Cardiac muscle cell (in vitro differentiated cells and primary cell): Measurements from ENCODE around the gene DLG1. TPM values are rescaled to one million over a fixed set of nuclear protein-coding genes. Genes with fewer than 3 reads are reported as not detected.

Experiments used
- DNase-seq, 2 donors: peaks; one replicate each; pipeline versions ENCODE4 v3.0.0 to v3.0.0-alpha.2; 2010 to 2017; ENCODE audit warnings: low read depth in 1 of 2, low spot score in 1 of 2
- H3K27ac ChIP-seq: fragments of 200-600 bp; sonication (generic); 2 replicates; pipeline ENCODE4 v1.5.1; 2016
- H3K27me3 ChIP-seq: fragments of 200-600 bp; sonication (generic); 2 replicates; pipeline ENCODE4 v1.6.0; 2016; ENCODE audit warnings: control low read depth
- H3K36me3 ChIP-seq: fragments of 200-600 bp; sonication (generic); 2 replicates; pipeline ENCODE4 v1.5.1; 2016; ENCODE audit warnings: control low read depth
- H3K4me1 ChIP-seq: fragments of 200-600 bp; sonication (generic); 2 replicates; pipeline ENCODE4 v1.8.1; 2017; ENCODE audit warnings: low read depth, mild to moderate bottlenecking, mixed run types
- H3K4me3 ChIP-seq: fragments of 200-600 bp; sonication (generic); 2 replicates; pipeline ENCODE4 v1.5.1; 2016; ENCODE audit warnings: mild to moderate bottlenecking
- H3K9me3 ChIP-seq: fragments of 200-600 bp; sonication (generic); 2 replicates; pipeline ENCODE4 v1.5.1; 2017; ENCODE audit warnings: low read depth, mild to moderate bottlenecking, control low read depth
- CTCF ChIP-seq: IDR thresholded peaks from 2 replicates; pipeline ENCODE4 v1.5.1; 2012; ENCODE audit warnings: low read depth, mild to moderate bottlenecking, low read length
- polyA plus RNA-seq: library from polyadenylated mRNA; unstranded; fragments of >200 nt; fragmentation: Nextera tagmentation; extraction: Ambion mirVana; gene quantifications from 2 replicates; pipeline ENCODE4 v1.2.1, GENCODE V29; 2016
- total RNA-seq: library from RNA; depleted of rRNA; stranded (reverse); fragments of >200 nt; gene quantifications from 2 replicates; pipeline ENCODE4 v1.2.3, GENCODE V29; 2016

The DLG1 gene
- total and polyA plus RNA-seq, 2 experiments from 2014 or later, result 42.8 to 61.4 TPM

GRCh38 chr3:197023998-197024651, 274.3 kb downstream of the DLG1 start:
- H3K27me3 ChIP-seq, result peaks cover 2% of the 10 kb centered on the region
- H3K9me3 ChIP-seq, result no peaks in the 10 kb centered on the region
- H3K4me3 ChIP-seq, result no peak overlapping the region
- H3K36me3 ChIP-seq, result no peaks in the 10 kb centered on the region
- DNase-seq, result no peak
- no peak for TF ChIP-seq CTCF
- H3K4me1 ChIP-seq, result peaks cover 14% of the 10 kb centered on the region
- H3K27ac ChIP-seq, result no peak overlapping the region

GRCh38 chr3:197023241-197023997, 275.0 kb downstream of the DLG1 start:
- Histone ChIP-seq H3K4me1 (peaks cover 14% of the 10 kb centered on the region), H3K9me3 (no peaks in the 10 kb centered on the region), H3K36me3 (no peaks in the 10 kb centered on the region), H3K27ac (no peak overlapping the region), H3K27me3 (no peaks in the 10 kb centered on the region), H3K4me3 (no peak overlapping the region)
- no peak for TF ChIP-seq CTCF
- no peak for DNase-seq

- Histone ChIP-seq H3K27me3 (no peaks in the 10 kb centered on the region), H3K9me3 (no peaks in the 10 kb centered on the region), H3K4me3 (no peak overlapping the region), H3K36me3 (no peaks in the 10 kb centered on the region), H3K27ac (no peak overlapping the region), H3K4me1 (peaks cover 14% of the 10 kb centered on the region)
- peak in 1 of 2 donors; percentile 37 for DNase-seq
- TF ChIP-seq CTCF, result no peak
These were observed 275.8 kb downstream of the DLG1 start for GRCh38 chr3:197022405-197023231.

GRCh38 chr3:197021729-197022404, 276.5 kb downstream of the DLG1 start:
- no peaks in the 10 kb centered on the region for H3K9me3 ChIP-seq
- no peak overlapping the region for H3K4me3 ChIP-seq
- no peak for DNase-seq
- H3K27ac ChIP-seq, result no peak overlapping the region
- no peaks in the 10 kb centered on the region for H3K36me3 ChIP-seq
- TF ChIP-seq CTCF, result no peak
- no peaks in the 10 kb centered on the region for H3K27me3 ChIP-seq
- H3K4me1 ChIP-seq, result peaks cover 14% of the 10 kb centered on the region

GRCh38 chr3:197021231-197021630, 277.2 kb downstream of the DLG1 start:
- DNase-seq, result no peak
- TF ChIP-seq CTCF, result no peak
- H3K36me3 ChIP-seq, result no peaks in the 10 kb centered on the region
- no peak overlapping the region for H3K4me3 ChIP-seq
- H3K27me3 ChIP-seq, result no peaks in the 10 kb centered on the region
- H3K9me3 ChIP-seq, result no peaks in the 10 kb centered on the region
- no peak overlapping the region for H3K27ac ChIP-seq
- H3K4me1 ChIP-seq, result peaks cover 14% of the 10 kb centered on the region
